GM18951 (cell line): Measurements from ENCODE around the gene DLEC1.

ENCODE experiments used
- POLR2A ChIP-seq: IDR thresholded peaks from 4 replicates; pipeline ENCODE4 v1.6.1; 2011; ENCODE audit warnings: mild to moderate bottlenecking; ENCODE audit not compliant: insufficient read length, insufficient read depth; ENCODE audit errors: extremely low read depth
- in situ Hi-C: fragments of 300-500 bp; cut with MboI; formaldehyde crosslinking; loops from one replicate; pipeline ENCODE4 v1.12.0; 2022; ENCODE audit warnings: low sequenced_read_pairs, mixed read lengths, inconsistent platforms; ENCODE audit not compliant: unreplicated experiment

The DLEC1 gene

DNA sequence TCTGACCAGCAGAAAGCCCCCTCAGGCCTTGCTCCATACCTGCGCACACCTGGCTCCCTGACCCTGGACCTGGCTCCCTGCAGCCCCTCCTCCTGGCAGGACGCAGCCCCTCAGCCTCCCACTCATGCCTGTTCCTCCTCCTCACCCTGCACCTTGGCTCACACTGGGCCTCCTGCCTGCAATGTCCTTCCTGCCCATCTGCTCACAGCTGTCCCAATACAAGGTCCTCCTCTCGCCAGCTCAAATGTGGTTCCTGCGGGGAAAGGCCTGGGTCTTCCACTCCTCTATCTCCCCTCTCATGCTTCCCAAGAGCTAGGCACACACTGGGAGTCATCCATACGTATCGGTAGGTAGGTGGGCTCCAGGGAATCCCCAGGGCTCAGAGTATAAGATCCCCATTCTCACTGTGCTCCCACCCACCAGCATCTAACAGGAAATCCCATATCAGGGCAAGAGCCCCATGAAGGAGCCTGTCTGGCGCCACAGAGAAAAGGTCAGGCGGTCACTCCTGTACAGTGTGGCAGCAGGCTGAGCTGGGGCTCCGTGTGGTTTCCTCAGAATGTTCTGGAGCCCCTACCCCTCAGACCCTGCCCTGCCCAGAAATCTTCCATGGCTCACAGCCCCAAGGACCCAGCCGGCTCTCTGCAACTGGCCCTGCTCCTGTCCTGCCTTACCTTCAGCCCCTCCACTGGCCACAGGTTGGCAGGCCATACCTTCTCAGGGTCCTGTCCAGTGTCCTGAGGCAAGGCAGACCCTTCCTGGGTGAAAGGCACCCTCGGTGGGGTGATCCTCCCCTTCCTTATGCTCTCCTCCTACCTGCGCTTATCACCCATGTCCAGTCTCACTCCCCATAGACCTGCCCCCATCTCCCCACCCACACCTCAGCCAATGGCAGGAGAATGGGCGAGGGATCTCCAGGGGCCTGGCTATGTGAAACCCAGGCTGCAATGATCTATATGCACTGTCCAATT, 20.4 kb upstream of the DLEC1 start:
- no peak for TF ChIP-seq POLR2A
- in situ Hi-C loops = no loop called here

DNA sequence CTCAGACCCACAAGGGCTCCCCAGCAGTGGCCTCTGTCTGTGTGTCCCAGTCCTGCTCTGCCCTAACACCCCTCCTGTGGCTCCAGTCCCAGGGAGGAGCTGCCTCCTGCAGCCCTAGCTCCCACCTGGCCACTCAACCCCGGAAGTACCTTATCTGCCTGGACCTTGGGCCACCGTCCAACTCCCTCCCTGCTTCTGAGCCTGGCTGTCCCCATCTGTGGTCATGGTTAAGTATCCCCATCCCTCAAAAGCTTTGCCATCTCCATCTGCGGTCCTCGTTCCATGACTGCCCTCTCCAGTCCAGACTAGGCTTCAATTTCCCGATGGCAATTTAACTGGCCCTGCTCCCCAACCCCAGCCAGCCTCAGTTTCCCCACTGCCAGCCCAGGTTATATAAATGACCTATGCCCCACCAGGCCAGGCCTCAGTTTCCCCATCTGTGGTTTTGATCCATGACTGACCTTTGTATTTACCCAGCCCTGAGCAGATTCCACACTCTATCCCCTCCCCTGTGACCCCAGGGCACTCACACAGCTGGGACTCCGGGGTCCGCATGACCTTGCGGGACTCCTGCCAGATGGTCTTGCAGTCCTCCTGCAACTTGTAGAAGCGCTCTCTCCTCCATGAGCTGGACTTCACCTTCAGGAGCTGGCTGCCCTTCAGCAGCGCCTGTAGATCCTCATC, 19.2 kb upstream of the DLEC1 start:
- in situ Hi-C loops = no loop called here
- TF ChIP-seq POLR2A = no peak

DNA sequence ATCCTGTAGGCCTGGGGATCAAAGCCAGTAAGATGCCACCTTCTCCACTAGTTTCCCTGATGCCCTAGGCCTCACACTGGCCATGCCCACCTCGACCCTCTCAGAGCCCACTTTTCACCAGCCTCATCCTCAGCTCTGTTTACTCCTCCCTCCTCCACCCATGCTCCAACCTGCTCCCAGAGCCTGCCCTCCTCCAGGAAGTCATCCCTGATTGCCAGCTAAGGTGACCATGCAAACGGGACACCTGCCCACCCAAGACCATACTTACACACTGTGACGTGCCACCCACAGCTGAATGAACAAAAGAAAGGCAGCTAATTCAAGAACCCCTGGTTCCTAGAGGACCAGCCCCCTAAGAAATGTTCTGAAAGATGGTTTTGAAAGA, 18.7 kb upstream of the DLEC1 start:
- in situ Hi-C loops = no loop called here
- no peak for TF ChIP-seq POLR2A

DNA sequence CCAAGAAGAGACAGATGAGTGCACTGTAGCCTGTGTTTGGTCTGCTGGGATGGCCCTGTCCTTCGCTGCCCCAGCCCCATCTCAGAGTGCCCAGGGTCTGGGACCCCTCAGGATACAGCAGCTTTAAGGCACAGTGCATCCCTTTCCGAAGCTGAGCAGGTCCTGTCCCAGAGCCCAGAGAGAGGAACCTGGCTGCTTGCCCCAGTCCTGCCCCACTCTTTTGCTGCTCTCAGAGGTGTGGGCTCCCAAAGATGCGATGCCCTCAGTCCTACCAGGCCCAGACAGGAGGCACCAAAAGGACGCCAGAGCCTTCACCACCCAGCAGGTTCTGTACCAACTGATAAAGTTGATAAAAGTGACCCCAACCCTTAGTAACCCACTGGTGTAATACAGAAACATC, 17.8 kb upstream of the DLEC1 start:
- no peak for TF ChIP-seq POLR2A
- in situ Hi-C loops = no loop called here

DNA sequence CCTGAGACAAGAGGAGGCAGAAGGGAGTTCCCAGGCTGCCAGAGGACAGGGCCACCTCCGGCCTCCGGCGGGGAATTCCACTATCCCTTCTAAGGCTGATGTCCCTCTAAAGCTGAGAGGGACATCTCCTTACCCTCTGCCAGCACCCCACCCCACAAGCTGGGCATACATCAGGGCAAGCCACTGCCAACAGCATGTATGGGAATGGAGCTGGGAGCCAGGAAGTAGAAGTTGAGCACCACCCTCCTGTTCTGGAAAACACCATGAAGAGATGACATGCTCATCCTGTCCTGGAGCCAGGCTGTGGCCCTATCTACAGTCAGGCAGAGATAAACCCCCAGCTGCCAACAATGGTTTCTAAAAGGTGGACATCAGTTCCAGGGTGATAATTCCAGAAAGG, 16.7 kb upstream of the DLEC1 start:
- no peak for TF ChIP-seq POLR2A
- in situ Hi-C loops = no loop called here

DNA sequence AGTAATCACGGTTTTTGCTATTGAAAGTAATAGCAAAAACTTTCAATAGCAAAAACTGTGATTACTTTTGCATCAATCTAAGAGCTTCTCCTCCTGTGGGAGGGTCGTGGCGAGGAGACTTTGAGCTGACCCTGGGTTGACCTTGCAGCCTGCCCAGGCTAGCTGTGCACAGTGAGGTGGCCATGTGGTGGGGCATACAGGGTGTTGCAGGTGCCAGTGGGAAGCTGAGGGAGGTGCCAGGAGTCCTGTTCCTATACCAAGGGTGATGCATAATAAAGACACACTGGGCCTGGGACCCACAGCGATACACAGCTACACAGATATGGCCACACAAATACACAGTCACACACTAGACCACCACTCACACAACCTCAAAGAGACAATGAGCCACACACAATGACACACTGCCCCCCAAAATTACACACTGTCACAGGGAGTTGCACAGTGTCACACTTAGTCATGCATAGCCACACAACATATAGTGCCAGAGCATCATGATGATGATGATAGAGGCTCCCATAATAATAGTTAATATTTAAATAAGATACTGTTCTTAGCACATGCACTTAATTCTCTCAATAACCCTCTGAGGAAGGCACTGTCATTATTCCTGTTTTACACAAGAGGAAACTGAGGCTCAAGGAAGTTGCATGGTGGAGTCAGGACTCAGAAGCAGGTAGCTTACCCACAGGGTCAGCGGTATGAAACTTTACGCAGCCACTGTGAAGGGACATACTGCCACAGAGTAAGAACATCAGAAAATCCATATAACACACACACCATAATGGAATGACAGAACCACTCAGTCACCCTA, 15.9 kb upstream of the DLEC1 start:
- no peak for TF ChIP-seq POLR2A
- in situ Hi-C loops = no loop called here

DNA sequence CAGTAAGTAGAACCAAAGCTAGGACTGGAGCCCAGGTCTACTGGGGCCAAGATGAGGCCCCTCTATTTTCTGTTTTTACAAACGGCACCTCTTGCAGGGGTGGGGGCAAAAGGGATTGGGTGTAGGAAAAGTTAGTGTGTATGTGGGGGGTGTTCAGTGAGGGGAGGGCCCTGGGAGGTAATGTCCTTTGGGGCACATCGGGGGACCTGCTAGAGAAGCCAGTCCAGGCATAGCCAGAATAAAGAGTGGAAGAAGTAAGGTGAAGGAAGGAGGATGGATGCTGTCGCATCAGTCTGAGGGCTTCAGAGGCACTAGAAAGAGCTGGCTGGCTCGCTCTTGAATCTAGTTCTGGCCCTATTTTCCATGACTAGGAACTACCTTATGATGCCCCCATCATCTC, 12.2 kb upstream of the DLEC1 start:
- TF ChIP-seq POLR2A = no peak
- in situ Hi-C loops = no loop called here

DNA sequence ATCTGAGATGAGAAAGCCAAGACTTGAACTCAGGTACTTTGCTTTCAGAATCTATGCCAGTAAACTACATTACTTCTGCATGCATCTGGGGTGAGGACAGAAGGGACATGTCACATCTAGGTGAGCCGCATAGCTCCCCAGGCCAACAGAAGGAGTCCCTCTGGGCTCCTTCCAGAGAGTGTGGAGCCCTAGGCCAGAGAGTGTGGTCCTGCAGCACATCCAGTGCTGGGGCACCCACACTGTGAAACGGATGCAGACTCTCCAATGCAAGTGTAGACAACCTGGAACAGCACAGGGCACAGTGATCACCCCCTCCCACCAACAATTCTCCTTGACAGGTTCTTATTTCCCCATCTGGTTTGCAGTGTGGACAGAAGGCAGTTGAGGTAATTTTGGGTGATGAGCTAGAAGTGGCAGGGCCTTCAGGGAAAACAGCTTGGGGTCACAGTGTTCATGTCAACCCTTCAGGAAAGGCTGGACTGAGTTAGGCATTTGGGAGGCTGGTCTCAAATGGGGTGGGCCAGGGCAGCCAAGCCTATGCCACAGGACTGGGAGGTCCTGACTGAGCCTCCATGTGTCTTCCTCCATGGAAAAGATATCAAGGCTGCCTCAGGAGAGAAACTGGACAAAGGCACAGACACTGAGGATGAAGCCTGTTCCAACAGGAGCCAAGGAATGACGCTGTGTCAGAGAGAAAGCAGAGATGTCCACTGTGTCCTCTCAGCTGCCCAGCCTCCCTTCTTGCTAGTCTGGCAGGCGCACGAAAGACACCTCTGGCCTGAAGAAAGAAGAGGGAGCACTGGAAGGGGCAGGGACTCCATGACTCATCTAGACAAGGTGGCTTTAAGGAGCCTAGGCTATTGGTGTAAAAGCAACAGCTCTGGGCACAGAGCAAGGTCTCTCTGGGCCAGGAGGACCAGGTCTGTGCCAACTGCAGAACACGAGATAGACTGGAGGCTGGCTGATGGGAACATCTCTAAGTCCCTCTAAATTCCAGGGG, 11.2 kb upstream of the DLEC1 start:
- no peak for TF ChIP-seq POLR2A
- in situ Hi-C loops = no loop called here

DNA sequence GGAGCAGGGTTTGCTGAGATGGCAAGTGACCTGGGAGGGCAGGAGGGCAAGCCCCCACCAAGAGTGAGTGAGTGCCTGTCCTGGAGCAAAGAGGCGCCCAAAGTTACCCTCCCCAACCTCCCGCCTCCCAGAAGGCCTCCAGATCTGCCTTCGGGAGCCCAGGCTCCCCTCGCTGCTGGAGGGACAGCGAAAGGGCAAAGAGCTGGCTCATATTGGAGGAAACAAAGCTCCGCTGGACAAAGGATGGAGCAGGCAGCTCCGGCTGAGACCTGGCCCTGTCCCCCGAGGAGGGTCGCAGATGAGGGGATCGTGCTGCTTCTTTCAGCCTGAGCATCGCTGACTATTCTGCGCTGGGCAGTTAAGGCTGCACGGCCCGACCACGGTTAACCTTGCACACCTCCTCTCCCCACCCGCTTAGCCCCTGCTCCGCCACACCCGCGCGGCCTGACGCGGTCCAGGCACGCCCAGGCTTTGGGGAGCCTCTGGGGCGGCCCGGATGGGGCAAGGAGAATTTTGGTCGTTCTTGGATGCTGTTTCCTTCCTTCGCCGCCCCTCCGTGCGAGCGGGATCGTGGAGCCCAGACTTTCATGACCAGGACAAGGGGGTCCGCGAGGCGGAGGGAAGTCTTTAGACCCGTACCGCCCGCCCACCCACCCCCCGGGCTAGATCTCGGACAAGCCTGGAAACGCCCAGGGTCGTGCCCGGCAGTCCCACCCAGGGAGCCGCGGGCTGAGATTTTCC, 10.2 kb upstream of the DLEC1 start:
- in situ Hi-C loops = no loop called here
- no peak for TF ChIP-seq POLR2A

DNA sequence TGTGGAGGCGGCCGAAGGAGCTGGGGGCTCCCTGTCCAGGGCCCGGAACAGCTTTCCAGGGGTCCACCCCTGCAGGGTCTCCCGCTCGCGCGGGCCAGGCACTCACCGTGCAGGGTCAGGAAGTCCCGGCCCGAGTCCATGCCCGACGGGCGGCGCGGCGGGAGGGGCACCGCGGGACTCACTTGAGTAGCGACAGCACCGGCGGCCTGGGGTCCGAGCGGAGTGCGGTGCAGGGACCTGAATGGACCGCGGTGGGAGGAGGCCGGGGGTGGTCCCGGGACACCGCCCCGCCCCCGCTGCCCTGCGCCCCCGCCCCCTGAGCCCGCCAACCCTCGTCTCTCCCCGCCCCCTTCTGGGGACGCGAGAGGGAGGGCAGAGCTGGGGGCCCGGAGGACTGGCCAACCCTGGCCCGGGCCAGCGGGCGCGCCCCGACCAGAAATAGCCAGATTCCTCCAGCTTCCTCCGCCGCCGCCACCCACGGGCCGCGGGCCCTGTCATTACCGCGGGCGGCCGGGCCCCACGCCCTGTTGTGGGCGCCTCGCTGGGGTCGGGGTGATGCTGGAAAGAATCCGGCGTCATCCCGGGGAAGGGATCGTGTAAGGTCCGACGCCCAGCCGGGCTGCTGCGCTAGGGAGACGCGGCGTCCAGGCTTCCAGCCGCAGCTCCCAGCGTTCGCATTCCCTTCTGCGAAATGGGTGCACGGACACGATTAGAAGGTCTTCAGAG, 9.4 kb upstream of the DLEC1 start, which contains the start of gene PLCD1:
TSS of gene PLCD1 (minus strand) at position 243 of the 726 bp plus-strand sequence. CDS start at position 140, 103 bp downstream.
- in situ Hi-C loops = no loop called here
- no peak for TF ChIP-seq POLR2A
